HG02623 (cell line): ENCODE data around the gene HSPG2.

Experiments used
- ATAC-seq: cut with Tn5 transposase; IDR thresholded peaks from one replicate; pipeline ENCODE4 v1.9.1; 2021; ENCODE audit warnings: moderate library complexity; ENCODE audit not compliant: unreplicated experiment

HSPG2 gene

GRCh38 chr1:21867451-21867996, 69.6 kb downstream of the HSPG2 start:
- no peak for ATAC-seq

- ATAC-seq, result no peak
Measured at GRCh38 chr1:21866707-21867043, 70.4 kb downstream of the HSPG2 start.

GRCh38 chr1:21865943-21866706, 71.0 kb downstream of the HSPG2 start:
- ATAC-seq, result peak; percentile 71

GRCh38 chr1:21865609-21865942, 71.5 kb downstream of the HSPG2 start:
- no peak for ATAC-seq

GRCh38 chr1:21864730-21865129, 72.4 kb downstream of the HSPG2 start:
- no peak for ATAC-seq

GRCh38 chr1:21863981-21864380, 73.1 kb downstream of the HSPG2 start:
- no peak for ATAC-seq

- ATAC-seq, result no peak
Measured at GRCh38 chr1:21861602-21862429, 75.3 kb downstream of the HSPG2 start.

GRCh38 chr1:21860971-21861370, 76.1 kb downstream of the HSPG2 start:
- no peak for ATAC-seq

GRCh38 chr1:21859669-21860179, 77.4 kb downstream of the HSPG2 start:
- ATAC-seq, result no peak

GRCh38 chr1:21857840-21858670, 79.1 kb downstream of the HSPG2 start:
- no peak for ATAC-seq

GRCh38 chr1:21857142-21857839, 79.8 kb downstream of the HSPG2 start:
- ATAC-seq, result no peak

- ATAC-seq, result no peak
Measured at GRCh38 chr1:21855257-21856096, 81.6 kb downstream of the HSPG2 start.

- ATAC-seq, result no peak
Measured at GRCh38 chr1:21854751-21855131, 82.4 kb downstream of the HSPG2 start.

GRCh38 chr1:21854090-21854750, 82.9 kb downstream of the HSPG2 start:
- no peak for ATAC-seq

- no peak for ATAC-seq
Measured at GRCh38 chr1:21853131-21853427, 84.0 kb downstream of the HSPG2 start.

- ATAC-seq, result no peak
Measured at GRCh38 chr1:21852282-21853130, 84.6 kb downstream of the HSPG2 start.

GRCh38 chr1:21851430-21852250, 85.5 kb downstream of the HSPG2 start:
- no peak for ATAC-seq
